OCI-LY1 (cell line): Measurements from ENCODE around the gene UBE2S.

Source experiments
- H2AFZ ChIP-seq: fragments of 200-600 bp; sonication (generic), shearing (Covaris generic); 2 replicates; pipeline ENCODE4 v1.6.0; 2014; ENCODE audit warnings: antibody characterized with exemption, mild to moderate bottlenecking, low read length
- H3F3A ChIP-seq: fragments of 200-600 bp; sonication (generic), shearing (Covaris generic); 2 replicates; pipeline ENCODE4 v1.6.0; 2014; ENCODE audit warnings: mild to moderate bottlenecking, antibody characterized with exemption, low read length, moderate library complexity; ENCODE audit not compliant: insufficient read depth
- H3K27ac ChIP-seq: fragments of 200-600 bp; sonication (generic); 2 replicates; pipeline ENCODE4 v1.5.1; 2014; ENCODE audit warnings: low read length, mixed run types, mild to moderate bottlenecking, low read depth; ENCODE audit not compliant: poor library complexity, severe bottlenecking
- H3K27me3 ChIP-seq: fragments of 200-600 bp; sonication (generic); 2 replicates; pipeline ENCODE4 v1.6.0; 2014; ENCODE audit warnings: antibody characterized with exemption, mild to moderate bottlenecking, low read length, moderate library complexity; ENCODE audit not compliant: insufficient read depth
- H3K36me3 ChIP-seq: fragments of 200-600 bp; sonication (generic); 2 replicates; pipeline ENCODE4 v1.6.1; 2014; ENCODE audit warnings: mild to moderate bottlenecking, antibody characterized with exemption, low read length, moderate library complexity, mixed read lengths; ENCODE audit not compliant: insufficient read depth
- H3K4me1 ChIP-seq: fragments of 200-600 bp; sonication (generic); 2 replicates; pipeline ENCODE4 v1.5.1; 2014; ENCODE audit warnings: mild to moderate bottlenecking, low read length, moderate library complexity; ENCODE audit not compliant: insufficient read depth, severe bottlenecking
- H3K4me2 ChIP-seq: fragments of 200-600 bp; sonication (generic), shearing (Covaris generic); 2 replicates; pipeline ENCODE4 v1.6.1; 2014; ENCODE audit warnings: low read length
- H3K4me3 ChIP-seq: fragments of 200-600 bp; sonication (generic); 2 replicates; pipeline ENCODE4 v1.5.1; 2014; ENCODE audit warnings: low read length, low read depth, mild to moderate bottlenecking, mixed read lengths; ENCODE audit not compliant: poor library complexity, severe bottlenecking
- H3K79me2 ChIP-seq: fragments of 200-600 bp; shearing (Covaris generic); 2 replicates; pipeline ENCODE4 v1.6.1; 2016; ENCODE audit warnings: mixed run types, low read length, mixed read lengths; ENCODE audit not compliant: insufficient read depth
- H3K9ac ChIP-seq: fragments of 200-600 bp; sonication (generic), shearing (Covaris generic); 2 replicates; pipeline ENCODE4 v1.6.1; 2014; ENCODE audit warnings: mild to moderate bottlenecking, low read length, mixed read lengths
- H3K9me2 ChIP-seq: fragments of 200-600 bp; sonication (generic), shearing (Covaris generic); 2 replicates; pipeline ENCODE4 v1.6.1; 2014; ENCODE audit warnings: low read depth, mild to moderate bottlenecking, low read length, mixed read lengths
- H3K9me3 ChIP-seq: fragments of 200-600 bp; shearing (Covaris generic); 2 replicates; pipeline ENCODE4 v1.6.1; 2014; ENCODE audit warnings: low read length, mixed read lengths
- H4K20me1 ChIP-seq: fragments of 200-600 bp; sonication (generic), shearing (Covaris generic); 2 replicates; pipeline ENCODE4 v1.6.0; 2016; ENCODE audit warnings: mild to moderate bottlenecking, low read length; ENCODE audit not compliant: insufficient read depth
- CTCF ChIP-seq: fragments of 200-600 bp; sonication (generic), shearing (Covaris generic); IDR thresholded peaks from 2 replicates; pipeline ENCODE4 v1.5.1; 2017; ENCODE audit warnings: mild to moderate bottlenecking, antibody characterized with exemption, low read length, moderate library complexity, mixed read lengths
- EZH2 ChIP-seq: fragments of 200-600 bp; sonication (generic), shearing (Covaris generic); IDR thresholded peaks from 2 replicates; pipeline ENCODE4 v1.8.0; 2017; ENCODE audit warnings: borderline replicate concordance, mixed run types, mild to moderate bottlenecking, antibody characterized with exemption, low read length, moderate library complexity, mixed read lengths

Gene UBE2S

GRCh38 chr19:55441319-55441691 lies 33.7 kb upstream of the UBE2S start:
- H3K4me3 ChIP-seq: no peak overlapping the region
- no peak overlapping the region for H3K4me2 ChIP-seq
- no peak overlapping the region for H2AFZ ChIP-seq
- no peaks in the 10 kb centered on the region for H3K9me2 ChIP-seq
- H3K9me3 ChIP-seq: no peaks in the 10 kb centered on the region
- H3K27me3 ChIP-seq: no peaks in the 10 kb centered on the region
- no peak overlapping the region for H3K27ac ChIP-seq
- H3K9ac ChIP-seq: no peak overlapping the region
- no peaks in the 10 kb centered on the region for H3F3A ChIP-seq
- no peaks in the 10 kb centered on the region for H3K36me3 ChIP-seq
- no peaks in the 10 kb centered on the region for H4K20me1 ChIP-seq
- TF ChIP-seq CTCF (no peak), EZH2 (no peak)
- no peaks in the 10 kb centered on the region for H3K4me1 ChIP-seq
- no peaks in the 10 kb centered on the region for H3K79me2 ChIP-seq

- Histone ChIP-seq H2AFZ (no peak overlapping the region), H3K4me3 (no peak overlapping the region), H3K27me3 (no peaks in the 10 kb centered on the region), H3K79me2 (no peaks in the 10 kb centered on the region), H4K20me1 (no peaks in the 10 kb centered on the region), H3F3A (no peaks in the 10 kb centered on the region), H3K36me3 (no peaks in the 10 kb centered on the region), H3K9ac (no peak overlapping the region), H3K9me3 (no peaks in the 10 kb centered on the region), H3K4me2 (no peak overlapping the region), H3K4me1 (no peaks in the 10 kb centered on the region), H3K27ac (no peak overlapping the region), H3K9me2 (no peaks in the 10 kb centered on the region)
- TF ChIP-seq EZH2 (no peak), CTCF (no peak)
These were observed 33.0 kb upstream of the UBE2S start for GRCh38 chr19:55440411-55441105.

GRCh38 chr19:55439052-55439451 lies 31.5 kb upstream of the UBE2S start:
- no peaks in the 10 kb centered on the region for H3K27me3 ChIP-seq
- H3K4me2 ChIP-seq: no peak overlapping the region
- TF ChIP-seq EZH2 (no peak), CTCF (no peak)
- no peaks in the 10 kb centered on the region for H3F3A ChIP-seq
- H3K9ac ChIP-seq: no peak overlapping the region
- H3K9me3 ChIP-seq: no peaks in the 10 kb centered on the region
- H3K36me3 ChIP-seq: no peaks in the 10 kb centered on the region
- no peaks in the 10 kb centered on the region for H3K79me2 ChIP-seq
- no peak overlapping the region for H3K27ac ChIP-seq
- no peaks in the 10 kb centered on the region for H3K4me1 ChIP-seq
- H2AFZ ChIP-seq: no peak overlapping the region
- H4K20me1 ChIP-seq: no peaks in the 10 kb centered on the region
- H3K9me2 ChIP-seq: no peaks in the 10 kb centered on the region
- no peak overlapping the region for H3K4me3 ChIP-seq
